Lower leg skin (tissue), 3 donors: ENCODE measurements around the gene ZG16.

Source experiments
- CTCF ChIP-seq, 3 donors: fragments of 450-650 bp; IDR thresholded peaks; one replicate each; pipeline ENCODE4 v1.5.1; 2016; ENCODE audit warnings: antibody characterized with exemption in 3 of 3, mild to moderate bottlenecking in 3 of 3, moderate library complexity in 2 of 3
- POLR2A ChIP-seq, 2 donors: fragments of 450-650 bp; IDR thresholded peaks; one replicate each; pipeline ENCODE4 v1.6.1; 2016 to 2017; ENCODE audit warnings: antibody characterized with exemption in 2 of 2, mild to moderate bottlenecking in 1 of 2, moderate library complexity in 1 of 2

GRCh38 chr16:29820271-29820701 is 42.2 kb downstream of the ZG16 start, which contains the start of gene MVP:
- TF ChIP-seq POLR2A (IDR thresholded peaks at IDR 0.05) (no peak), CTCF (IDR thresholded peaks at IDR 0.05) (no peak)
